GM18508 (cell line): ENCODE results near the gene GRM8.
"Not testable (repeated sequence)": the region's sequence is repeated elsewhere in the genome, so short reads cannot be mapped to it uniquely, and the experiment has no call there.

Experiments
- ATAC-seq: cut with Tn5 transposase; IDR thresholded peaks from one replicate; pipeline ENCODE4 v1.9.1; 2021; ENCODE audit warnings: moderate number of reproducible peaks; ENCODE audit not compliant: insufficient read depth, unreplicated experiment

Gene GRM8

GRCh38 chr7:126690848-126691751 is 561.6 kb downstream of the GRM8 start:
- ATAC-seq: no peak

GRCh38 chr7:126690104-126690503 is 562.6 kb downstream of the GRM8 start:
- no peak for ATAC-seq

GRCh38 chr7:126689037-126689436 is 563.7 kb downstream of the GRM8 start:
- ATAC-seq: no peak

- ATAC-seq: no peak
Observed at GRCh38 chr7:126686474-126686873, 566.3 kb downstream of the GRM8 start.

GRCh38 chr7:126685596-126685995 is 567.1 kb downstream of the GRM8 start:
- ATAC-seq: no peak

GRCh38 chr7:126685018-126685573 is 567.6 kb downstream of the GRM8 start:
- no peak for ATAC-seq

GRCh38 chr7:126682176-126682575 is 570.6 kb downstream of the GRM8 start:
- ATAC-seq: no peak

- not testable (repeated sequence) for ATAC-seq
Observed at GRCh38 chr7:126668762-126669161, 584.0 kb downstream of the GRM8 start.

- ATAC-seq: no peak
Observed at GRCh38 chr7:126668367-126668752, 584.4 kb downstream of the GRM8 start.

- ATAC-seq: no peak
Observed at GRCh38 chr7:126667742-126668366, 584.9 kb downstream of the GRM8 start.

GRCh38 chr7:126662856-126663255 is 589.9 kb downstream of the GRM8 start:
- ATAC-seq: no peak

- peak; percentile 51 for ATAC-seq
Observed at GRCh38 chr7:126659124-126659523, 593.6 kb downstream of the GRM8 start.

- ATAC-seq: peak; percentile 11
Observed at GRCh38 chr7:126658684-126659083, 594.1 kb downstream of the GRM8 start.

GRCh38 chr7:126657599-126658358 is 595.0 kb downstream of the GRM8 start:
- peak; percentile 78 for ATAC-seq

GRCh38 chr7:126657137-126657536 is 595.6 kb downstream of the GRM8 start:
- ATAC-seq: no peak

- no peak for ATAC-seq
Observed at GRCh38 chr7:126656165-126656564, 596.6 kb downstream of the GRM8 start.

- ATAC-seq: no peak
Observed at GRCh38 chr7:126637538-126637937, 615.2 kb downstream of the GRM8 start.

- no peak for ATAC-seq
Observed at GRCh38 chr7:126635545-126635944, 617.2 kb downstream of the GRM8 start.

GRCh38 chr7:126608339-126608776 is 644.4 kb downstream of the GRM8 start:
- no peak for ATAC-seq

- ATAC-seq: no peak
Observed at GRCh38 chr7:126606331-126606730, 646.4 kb downstream of the GRM8 start.

GRCh38 chr7:126605553-126605952 is 647.2 kb downstream of the GRM8 start:
- ATAC-seq: no peak
